ENCODE measurements around the gene CA5A. TPM values are rescaled to one million over a fixed set of nuclear protein-coding genes. Genes with fewer than 3 reads are reported as not detected.
"Not testable (repeated sequence)": the region's sequence is repeated elsewhere in the genome, so short reads cannot be mapped to it uniquely, and the experiment has no call there.

Gene CA5A
- total RNA-seq, 1 donor from 2014 or later: not detected

DNA sequence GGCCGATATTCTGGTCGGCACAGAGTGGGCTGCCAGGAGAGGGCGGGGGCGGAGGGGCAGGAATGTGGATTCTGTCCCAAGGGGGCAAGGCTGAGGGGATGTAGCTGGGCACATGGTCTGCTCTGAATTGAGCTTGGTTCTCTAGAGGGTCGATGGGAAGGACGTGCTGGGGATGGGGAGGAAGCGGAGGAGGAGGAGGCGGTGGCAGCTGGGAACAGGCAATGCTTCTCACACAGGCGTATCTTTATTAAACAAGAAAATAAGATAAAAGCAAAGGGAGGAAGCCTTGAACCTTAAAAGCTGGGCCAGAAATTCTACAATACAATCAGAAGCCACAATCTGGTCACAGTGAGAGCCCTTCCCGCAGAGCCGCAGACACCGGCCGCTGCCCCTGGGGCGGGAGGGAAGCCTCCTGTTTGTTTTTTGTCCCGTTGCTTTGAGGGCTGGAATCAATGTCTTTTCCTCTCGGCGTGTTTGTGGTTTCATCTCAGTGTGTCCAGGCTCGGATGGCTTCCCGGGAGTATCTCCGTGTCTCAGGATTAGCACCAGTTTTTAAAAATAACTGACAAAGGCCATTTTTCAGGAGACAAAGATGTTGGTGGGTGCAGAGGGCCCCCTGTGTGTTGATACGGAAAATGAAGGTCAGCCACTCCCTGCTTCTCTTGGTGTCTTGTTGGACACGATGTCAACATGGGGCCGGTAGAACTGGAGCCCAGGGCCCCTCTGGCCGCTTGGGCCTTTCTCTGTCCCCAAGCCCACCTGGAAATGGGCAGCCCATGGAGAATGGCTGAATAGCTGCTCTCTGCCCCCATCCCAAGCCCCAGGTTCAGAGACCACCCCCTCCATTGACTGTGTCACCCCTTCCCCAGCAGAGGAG is 54.8 kb downstream of the CA5A start:
- ATAC-seq: no peak
- DNase-seq (ENCODE audit: low spot score): no peak
- intact Hi-C loops (cut with DNase I): no loop called here

DNA sequence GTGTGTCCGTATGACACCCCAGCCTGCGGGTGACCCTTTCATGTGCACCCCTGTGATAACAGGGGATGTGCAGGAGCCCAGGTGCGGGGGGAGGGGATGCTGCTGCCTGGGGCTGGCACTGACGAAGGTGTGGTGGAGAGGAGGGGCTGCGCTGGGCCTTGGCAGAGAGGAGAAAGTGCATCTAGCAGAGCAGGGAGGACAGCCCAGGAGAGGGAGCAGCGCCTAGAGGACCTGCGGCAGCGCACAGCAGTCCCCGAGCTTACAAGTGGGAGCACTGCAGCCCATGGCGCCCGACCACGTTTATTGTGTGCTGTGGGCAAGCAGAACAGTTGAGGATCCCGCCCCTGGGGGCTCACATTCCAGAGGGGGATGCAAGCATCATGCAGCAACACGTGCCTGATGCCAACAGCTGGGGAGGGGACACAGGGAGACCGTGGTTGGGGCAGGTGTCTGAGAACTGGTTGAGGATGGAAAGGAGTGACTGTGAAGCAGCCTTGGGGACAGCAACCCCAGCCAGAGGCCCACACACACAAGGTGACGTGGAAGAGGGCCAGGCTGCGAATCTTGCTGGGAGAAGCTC is 56.1 kb downstream of the CA5A start:
- intact Hi-C loops (cut with DNase I): no loop called here
- no peak for DNase-seq (ENCODE audit: low spot score)
- no peak for ATAC-seq

DNA sequence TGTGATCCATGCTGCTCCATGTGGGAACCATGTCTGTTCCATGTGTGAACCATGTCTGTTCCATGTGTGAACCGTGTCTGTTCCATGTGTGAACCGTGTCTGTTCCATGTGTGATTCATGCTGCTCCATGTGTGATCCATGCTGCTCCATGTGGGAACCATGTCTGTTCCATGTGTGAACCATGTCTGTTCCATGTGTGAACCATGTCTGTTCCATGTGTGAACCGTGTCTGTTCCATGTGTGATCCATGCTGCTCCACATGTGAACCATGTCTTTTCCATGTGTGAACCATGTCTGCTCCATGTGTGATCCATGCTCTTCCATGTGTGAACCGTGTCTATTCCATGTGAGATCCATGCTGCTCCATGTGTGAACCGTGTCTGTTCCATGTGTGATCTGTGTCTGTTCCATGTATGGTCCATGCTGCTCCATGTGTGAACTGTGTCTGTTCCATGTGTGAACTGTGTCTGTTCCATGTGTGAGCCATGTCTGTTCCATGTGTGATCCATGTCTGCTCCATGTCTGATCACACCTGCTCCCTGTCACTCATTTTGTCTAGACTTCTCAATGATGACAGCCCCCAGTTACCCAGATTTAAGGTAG is 56.8 kb downstream of the CA5A start:
- intact Hi-C loops (cut with DNase I); DNase-seq (ENCODE audit: low spot score); ATAC-seq: not testable (repeated sequence)

DNA sequence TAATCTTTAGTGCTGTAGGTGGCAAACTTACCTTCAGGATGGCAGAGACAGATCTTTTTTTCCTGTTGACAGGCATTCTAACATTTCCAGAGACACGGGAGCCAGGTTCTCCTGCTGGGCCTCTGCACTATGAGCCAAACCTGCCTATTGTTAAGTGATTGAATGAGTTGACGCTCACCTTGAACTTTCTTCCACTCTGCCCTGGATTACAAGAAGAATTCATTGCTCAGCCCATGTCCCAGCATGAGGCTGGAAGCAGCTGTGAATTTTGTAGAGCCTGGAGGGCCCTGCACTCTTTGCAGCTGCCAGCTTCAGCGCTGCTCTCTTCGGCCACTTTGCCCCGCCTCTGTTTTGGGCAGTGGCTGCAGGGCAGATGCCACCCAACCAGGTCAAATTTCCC is 57.6 kb downstream of the CA5A start:
- intact Hi-C loops (cut with DNase I): no loop called here
- ATAC-seq: no peak

DNA sequence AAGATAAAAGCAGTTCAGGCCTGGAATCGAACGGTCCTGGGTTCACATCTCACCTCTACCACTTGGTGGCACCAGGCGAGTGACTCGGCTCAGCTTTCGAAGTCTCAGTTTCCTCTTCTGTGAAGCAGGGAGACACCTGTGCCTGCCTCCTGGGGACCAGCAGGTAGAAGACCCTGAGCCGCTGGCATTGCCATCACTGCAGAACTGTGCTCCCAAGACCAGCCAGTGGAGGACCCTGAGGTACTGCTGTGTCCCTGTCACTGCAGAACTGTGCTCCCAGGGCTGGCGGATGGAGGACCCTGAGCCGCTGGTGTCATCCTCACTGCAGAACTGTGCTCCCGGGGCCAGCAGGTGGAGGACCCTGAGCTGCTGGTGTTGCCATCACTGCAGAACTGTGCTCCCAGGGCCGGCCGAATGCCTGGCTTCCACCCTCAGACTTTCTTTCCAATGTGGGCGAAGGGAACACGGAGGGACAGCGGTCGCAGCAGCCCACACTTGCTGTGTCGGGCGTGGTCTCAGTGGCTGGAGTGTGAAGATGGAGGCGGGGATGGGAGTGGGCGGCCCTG is 58.3 kb downstream of the CA5A start:
- DNase-seq (ENCODE audit: low spot score) (no peak), ATAC-seq (no peak)
- intact Hi-C loops (cut with DNase I): no loop called here

More for the DNA sequence above, 57.6 kb downstream of the CA5A start:
- DNase-seq (ENCODE audit: low spot score): no peak

DNA sequence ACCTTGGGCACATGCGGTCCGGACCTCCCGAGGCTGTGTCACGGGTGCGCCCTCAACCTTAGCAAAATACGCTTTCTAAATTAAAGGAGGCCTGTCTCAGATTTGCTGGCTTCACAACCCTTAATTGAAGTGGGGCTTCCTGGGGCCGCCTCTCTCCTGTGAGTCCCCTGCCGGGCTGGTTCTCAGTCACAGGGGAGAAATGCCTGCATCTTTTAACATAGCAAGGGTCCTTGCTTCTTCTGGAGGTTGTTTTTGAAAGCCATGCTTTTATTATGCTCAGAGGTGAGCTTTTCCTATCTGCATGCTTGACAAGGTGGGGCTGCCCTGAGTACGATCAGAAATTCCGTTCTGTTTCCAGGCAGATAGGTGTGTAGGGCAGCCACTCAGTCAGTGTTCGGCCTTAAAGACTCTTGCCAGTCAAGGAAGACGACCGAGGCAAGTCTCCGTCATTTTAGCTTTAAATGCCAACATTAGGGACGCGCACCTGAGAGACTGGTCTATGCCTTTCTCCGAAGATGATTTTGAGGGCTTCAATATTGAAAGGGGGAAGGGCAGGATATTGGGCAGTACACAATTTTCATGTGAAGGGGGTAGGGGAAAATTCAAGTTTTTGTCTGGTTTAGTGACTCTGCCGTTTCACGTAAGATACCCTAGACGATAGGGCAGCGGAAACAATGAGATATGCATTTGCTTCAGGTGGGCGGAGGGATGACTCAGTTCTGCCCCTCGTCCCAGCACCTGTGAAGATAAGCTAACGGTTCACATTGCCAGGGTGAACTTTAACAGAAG is 61.5 kb downstream of the CA5A start:
- intact Hi-C loops (cut with DNase I): loop anchor here (5.0 kb wide), 1 partner anchor 93 kb away; no protein-coding TSS in a partner anchor
- ATAC-seq: no peak
- DNase-seq (ENCODE audit: low spot score): no peak

DNA sequence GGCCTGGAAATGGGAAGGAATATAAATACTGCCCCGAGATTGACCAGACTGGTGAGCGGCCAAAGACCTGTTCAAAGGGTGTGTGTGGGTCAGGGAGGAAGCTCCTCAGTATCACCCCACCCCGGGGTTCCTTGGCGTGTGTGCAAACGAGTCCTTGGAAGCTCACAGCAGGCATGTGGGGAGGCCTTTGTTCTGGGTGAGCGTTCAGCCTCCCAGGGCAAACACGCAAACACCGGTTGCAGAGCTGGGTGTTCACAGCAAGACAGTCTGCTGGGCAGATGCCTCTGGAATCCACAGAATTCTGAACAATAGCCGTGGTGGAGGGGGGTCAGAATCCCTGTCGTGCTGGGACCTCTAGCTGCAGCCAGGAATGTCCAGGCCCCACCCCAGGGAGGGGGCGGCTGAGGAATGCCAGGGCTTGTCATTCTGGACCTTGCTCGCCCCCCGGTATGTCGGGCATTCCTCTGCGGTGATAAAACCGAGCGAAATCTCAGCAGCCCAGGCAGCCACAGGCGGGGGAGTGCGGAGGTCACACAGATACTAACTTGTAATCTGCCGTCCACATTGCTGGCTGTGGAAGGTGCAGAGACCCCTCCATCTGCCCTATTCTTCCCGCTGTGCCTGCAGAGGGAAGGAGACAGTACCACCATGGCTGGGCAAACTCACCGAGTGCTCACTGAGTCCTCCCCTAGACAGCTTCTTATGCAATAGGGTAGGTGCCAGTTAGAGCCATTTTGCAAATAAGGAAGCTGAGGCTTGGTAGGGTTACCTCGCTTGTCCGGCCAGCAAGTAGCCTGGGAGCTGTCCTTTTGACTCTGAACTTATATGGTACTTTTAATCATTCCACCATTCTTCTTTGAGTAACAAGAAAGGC is 65.7 kb downstream of the CA5A start:
- intact Hi-C loops (cut with DNase I): loop anchor here (5.0 kb wide), 1 partner anchor 88 kb away; no protein-coding TSS in a partner anchor
- DNase-seq (ENCODE audit: low spot score): not testable (repeated sequence)
- ATAC-seq: peak; percentile 37

DNA sequence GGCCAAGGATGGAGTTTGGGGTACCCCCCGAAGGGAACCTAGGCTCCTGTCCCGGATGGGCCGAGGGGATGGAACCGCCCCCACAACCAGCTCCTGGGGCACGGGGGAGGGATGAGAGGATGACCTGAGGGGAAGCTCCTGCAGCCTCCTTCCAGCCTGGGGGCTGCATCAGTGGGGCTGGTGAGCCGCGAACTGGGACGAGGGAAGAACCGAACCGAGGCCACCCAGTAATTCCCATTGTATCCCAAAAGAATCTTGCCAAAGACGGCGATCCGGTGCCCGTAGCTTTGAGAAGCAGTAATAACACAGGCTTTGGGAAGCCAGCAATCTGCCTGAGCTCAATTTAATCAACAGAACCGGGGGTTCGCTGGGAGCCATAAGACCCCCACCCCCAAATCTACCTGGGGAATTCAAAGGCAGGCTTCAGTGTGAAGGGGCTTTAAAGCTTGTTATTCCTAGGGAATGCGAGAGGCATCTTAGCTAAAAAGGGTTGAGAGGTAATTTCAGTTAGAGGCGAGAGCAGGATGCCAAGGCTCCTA is 66.4 kb downstream of the CA5A start:
- intact Hi-C loops (cut with DNase I): loop anchor here (5.0 kb wide), 1 partner anchor 88 kb away; no protein-coding TSS in a partner anchor
- ATAC-seq; DNase-seq (ENCODE audit: low spot score): not testable (repeated sequence)

DNA sequence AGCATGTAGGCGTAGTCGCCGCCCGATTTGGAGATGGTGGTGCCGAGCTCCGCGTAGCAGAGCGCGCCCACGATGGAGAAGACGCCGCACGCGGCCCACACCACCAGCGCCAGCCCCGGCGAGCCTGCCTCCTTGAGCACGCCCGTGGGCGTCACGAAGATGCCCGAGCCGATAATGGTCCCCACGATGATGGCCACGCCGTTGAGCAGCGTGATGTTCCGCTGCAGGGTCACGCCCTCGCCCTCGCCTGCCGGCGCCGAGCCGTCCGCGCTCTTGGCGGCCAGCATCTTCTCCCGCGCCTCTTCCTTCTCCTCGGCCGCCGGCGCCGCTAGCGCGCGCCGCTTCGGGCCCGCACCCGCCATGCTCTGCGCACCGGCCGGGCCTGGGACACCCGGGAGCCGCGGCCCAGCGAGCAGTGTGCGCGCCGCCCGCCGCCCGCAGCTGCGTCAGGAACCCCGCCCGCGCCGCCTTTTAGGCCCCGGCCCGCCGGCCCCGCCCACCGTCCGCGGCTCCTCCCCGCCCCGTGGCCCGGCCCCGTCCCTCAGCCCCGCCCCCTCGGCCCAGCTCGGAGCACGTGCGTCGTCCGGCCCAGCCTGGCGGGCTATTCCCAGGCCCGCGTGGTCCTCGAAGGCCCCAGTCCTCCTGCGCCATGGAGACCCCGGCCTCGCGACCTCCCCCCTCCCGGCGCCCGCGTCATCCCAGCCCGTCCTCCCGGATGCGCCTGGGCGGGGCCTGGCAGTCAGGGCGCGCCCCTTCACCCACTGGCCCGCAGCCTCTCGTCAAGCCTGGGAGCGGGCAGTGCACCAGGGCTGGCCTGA is 67.1 kb downstream of the CA5A start, which contains the start of gene SLC7A5:
Gene SLC7A5 (minus strand): TSS at position 447 of the 818 bp plus-strand sequence. CDS start 85 bp downstream, at position 362.
- intact Hi-C loops (cut with DNase I): not testable (repeated sequence)
- DNase-seq (ENCODE audit: low spot score) (peak; percentile 88), ATAC-seq (peak; percentile 78)

DNA sequence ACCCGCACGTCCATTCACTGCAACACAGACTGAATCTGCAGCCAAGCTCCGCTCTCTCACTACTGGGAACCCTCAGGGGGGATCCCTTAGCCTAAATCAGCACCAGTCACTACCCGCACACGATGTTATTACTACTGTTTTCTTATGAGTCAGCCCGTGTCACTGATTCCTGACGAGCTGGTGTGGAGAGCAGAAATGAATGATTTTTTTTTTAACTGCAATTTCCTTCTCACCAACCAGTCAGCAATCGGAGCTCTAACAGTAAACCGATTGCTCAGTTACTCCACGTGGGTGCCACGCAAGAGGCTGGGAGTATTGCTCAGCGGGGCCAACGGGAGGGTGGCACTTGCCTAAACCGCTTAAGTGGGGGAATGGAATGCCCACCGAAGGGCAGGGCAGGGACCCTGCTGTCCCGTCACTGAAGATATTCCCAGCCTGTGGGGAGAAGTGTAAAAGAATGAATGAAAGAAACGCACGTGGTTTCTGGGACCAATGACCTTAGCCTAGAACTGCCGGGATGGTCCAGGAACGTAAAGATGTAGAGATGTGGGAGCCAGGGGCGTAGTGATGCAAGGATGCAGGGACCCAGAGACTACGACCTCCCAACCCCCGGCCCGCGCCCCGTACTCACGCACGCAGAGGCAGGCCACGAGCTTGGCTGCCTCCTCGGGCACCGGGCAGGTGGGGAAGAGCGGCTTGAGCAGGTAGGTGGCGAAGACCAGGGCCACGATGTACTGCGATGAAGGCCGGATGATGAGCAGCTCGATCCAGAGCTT is 67.9 kb downstream of the CA5A start:
- peak; percentile 7 for ATAC-seq
- DNase-seq (ENCODE audit: low spot score); intact Hi-C loops (cut with DNase I): not testable (repeated sequence)

DNA sequence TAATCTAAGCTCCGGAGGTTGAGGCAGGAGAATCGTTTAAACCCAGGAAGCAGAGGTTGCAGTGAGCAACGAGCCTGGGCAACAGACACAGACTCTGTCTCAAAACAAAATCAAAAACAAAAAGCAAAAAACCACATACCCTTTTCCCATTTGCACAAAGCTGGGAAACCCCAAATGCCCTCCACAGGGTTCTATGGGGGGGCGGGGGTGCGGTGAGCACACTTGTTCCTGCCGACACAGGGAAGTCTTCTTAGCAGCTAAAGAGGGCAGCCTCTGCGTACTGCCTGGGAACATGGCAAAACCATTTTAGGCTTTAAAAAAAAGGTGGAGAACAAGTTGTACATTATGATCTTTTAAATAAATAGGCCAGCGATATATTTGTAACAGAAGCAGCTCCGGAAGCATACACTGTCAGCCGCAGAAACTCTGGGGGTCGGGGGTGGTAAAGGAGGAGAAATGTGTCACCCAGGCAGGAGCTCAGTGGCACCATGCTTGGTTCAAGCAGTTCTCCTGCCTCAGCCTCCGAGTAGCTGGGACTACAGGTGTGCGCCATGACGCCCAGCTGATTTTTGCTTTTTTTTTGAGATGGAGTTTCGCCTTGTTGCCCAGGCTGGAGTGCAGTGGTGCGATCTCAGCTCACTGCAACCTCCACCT is 70.3 kb downstream of the CA5A start:
- ATAC-seq; DNase-seq (ENCODE audit: low spot score); intact Hi-C loops (cut with DNase I): not testable (repeated sequence)

DNA sequence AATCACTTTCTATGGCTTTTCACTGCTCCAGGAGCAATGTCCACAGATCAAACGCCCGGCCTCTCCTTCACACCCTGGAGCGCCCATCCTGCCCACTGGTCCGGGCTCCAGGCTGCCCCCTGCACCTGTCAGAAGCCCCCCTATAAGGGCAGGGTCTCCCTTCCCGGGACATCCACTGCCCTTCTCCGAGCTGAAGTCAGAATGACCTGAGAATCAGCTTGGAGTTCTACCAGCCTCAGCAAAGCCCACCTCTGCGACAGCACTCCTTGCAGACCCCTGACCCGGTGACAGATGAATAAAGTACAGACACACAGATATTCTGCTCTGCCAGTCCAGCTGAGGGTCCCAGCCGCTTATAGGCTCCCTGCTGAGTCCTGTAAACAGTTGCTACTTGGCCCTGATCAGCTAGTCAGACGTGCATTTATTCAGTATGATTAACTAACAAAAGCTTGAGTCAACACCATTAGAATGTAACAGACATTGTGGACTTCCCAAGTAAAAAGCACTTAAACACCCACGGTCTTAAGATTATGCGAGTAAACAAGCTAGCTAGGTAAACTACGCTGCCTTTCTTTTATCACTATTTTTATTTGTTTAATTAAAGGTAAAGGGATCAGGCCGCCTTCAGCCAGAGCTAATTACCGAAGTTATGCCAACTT is 71.9 kb downstream of the CA5A start:
- intact Hi-C loops (cut with DNase I): no loop called here
- DNase-seq (ENCODE audit: low spot score) (no peak), ATAC-seq (no peak)

DNA sequence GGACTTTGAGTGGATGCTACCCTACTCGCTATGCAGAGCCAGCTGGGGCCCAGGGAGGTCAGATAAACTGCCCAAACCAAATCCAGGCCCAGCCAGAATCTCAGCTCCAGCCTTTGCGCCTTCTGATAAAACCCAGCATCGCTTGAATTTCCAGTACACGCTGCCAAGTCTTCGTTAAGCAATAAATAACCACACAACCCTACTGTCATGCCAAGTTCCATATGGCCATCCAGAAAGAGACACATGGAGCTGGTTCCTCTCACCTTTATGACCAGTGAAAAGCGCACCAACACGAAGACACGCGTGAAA is 73.0 kb downstream of the CA5A start:
- ATAC-seq; DNase-seq (ENCODE audit: low spot score); intact Hi-C loops (cut with DNase I): not testable (repeated sequence)

DNA sequence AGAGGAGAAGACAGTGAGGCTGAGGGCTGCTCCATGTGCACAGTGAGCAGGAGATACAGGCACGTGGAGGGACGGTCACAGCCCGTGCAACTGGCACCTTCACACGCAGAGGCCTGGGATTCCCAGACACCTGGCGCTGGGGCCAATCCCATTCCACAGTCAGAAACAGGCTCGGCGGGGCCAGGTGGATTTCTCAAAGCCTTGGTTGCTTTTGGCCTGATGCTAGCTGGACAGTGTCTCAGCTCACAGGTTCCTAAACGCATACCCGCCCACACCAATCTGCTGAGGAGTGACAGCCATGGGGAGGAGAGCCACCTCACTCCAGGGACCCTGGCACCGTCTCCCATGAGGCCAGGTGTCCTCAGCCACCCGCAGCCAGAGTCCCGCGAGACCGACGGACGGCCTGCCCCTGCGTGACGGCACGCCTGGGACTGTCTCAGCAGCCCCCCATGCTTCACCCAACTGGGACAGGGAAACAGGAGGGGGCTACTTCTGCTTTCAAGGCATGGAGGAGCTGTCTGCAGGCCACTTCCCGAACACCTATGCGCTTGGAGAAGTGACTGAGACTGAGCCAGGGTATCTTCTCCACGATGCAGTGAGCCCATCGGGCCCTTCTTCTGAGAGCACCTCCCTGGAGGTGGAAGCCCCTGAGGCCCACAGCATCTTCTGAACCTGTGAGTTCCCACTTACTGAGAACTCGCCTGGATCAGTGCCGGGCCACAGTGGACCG is 73.6 kb downstream of the CA5A start:
- ATAC-seq; intact Hi-C loops (cut with DNase I); DNase-seq (ENCODE audit: low spot score): not testable (repeated sequence)

Measured in sciatic nerve (tissue), 2 donors.